Measurements from ENCODE around the gene FBXL14. TPM values are rescaled to one million over a fixed set of nuclear protein-coding genes. Genes with fewer than 3 reads are reported as not detected.
A peak's percentile ranks its signal among the peaks of the same experiment; 100 is the strongest.

Gene FBXL14
- total RNA-seq, 3 donors from 2014 or later, result 8.2 to 12.9 (median 8.5) TPM

GRCh38 chr12:1583421-1584078 lies 10.8 kb downstream of the FBXL14 start:
- intact Hi-C loops (cut with DNase I; ENCODE audit: low total_unique reads), result no loop called here
- peak in 1 of 2 donors; percentile 51 for DNase-seq (ENCODE audit: low spot score in 2 of 2)
- H3K27ac ChIP-seq, result no peak overlapping the region
- no peaks in the 10 kb centered on the region for H3K9me3 ChIP-seq
- peak overlapping the region in 1 of 3 donors; percentile 31 for H3K4me3 ChIP-seq
- TF ChIP-seq POLR2A (IDR thresholded peaks at IDR 0.05) (no peak), POLR2AphosphoS5 (IDR thresholded peaks at IDR 0.05) (peak in 2 of 3 donors; percentile 45 to 74)
- TF ChIP-seq, protein P1, sequence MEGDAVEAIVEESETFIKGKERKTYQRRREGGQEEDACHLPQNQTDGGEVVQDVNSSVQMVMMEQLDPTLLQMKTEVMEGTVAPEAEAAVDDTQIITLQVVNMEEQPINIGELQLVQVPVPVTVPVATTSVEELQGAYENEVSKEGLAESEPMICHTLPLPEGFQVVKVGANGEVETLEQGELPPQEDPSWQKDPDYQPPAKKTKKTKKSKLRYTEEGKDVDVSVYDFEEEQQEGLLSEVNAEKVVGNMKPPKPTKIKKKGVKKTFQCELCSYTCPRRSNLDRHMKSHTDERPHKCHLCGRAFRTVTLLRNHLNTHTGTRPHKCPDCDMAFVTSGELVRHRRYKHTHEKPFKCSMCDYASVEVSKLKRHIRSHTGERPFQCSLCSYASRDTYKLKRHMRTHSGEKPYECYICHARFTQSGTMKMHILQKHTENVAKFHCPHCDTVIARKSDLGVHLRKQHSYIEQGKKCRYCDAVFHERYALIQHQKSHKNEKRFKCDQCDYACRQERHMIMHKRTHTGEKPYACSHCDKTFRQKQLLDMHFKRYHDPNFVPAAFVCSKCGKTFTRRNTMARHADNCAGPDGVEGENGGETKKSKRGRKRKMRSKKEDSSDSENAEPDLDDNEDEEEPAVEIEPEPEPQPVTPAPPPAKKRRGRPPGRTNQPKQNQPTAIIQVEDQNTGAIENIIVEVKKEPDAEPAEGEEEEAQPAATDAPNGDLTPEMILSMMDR (IDR thresholded peaks at IDR 0.05), result peak; percentile 64 to 91 (median 88)
- no peaks in the 10 kb centered on the region for H3K4me1 ChIP-seq
- H3K36me3 ChIP-seq, result no peaks in the 10 kb centered on the region
- H3K27me3 ChIP-seq, result no peaks in the 10 kb centered on the region

- intact Hi-C loops (cut with DNase I; ENCODE audit: low total_unique reads), result no loop called here
- Histone ChIP-seq H3K27ac (no peak overlapping the region), H3K4me1 (no peaks in the 10 kb centered on the region), H3K9me3 (no peaks in the 10 kb centered on the region), H3K4me3 (no peak overlapping the region), H3K36me3 (no peaks in the 10 kb centered on the region), H3K27me3 (no peaks in the 10 kb centered on the region)
- no peak for DNase-seq (ENCODE audit: low spot score in 2 of 2)
- TF ChIP-seq POLR2A (IDR thresholded peaks at IDR 0.05) (no peak), POLR2AphosphoS5 (IDR thresholded peaks at IDR 0.05) (no peak)
- TF ChIP-seq, protein P1 (IDR thresholded peaks at IDR 0.05), result no peak
Measured at GRCh38 chr12:1582709-1583050, 11.7 kb downstream of the FBXL14 start.

DNA sequence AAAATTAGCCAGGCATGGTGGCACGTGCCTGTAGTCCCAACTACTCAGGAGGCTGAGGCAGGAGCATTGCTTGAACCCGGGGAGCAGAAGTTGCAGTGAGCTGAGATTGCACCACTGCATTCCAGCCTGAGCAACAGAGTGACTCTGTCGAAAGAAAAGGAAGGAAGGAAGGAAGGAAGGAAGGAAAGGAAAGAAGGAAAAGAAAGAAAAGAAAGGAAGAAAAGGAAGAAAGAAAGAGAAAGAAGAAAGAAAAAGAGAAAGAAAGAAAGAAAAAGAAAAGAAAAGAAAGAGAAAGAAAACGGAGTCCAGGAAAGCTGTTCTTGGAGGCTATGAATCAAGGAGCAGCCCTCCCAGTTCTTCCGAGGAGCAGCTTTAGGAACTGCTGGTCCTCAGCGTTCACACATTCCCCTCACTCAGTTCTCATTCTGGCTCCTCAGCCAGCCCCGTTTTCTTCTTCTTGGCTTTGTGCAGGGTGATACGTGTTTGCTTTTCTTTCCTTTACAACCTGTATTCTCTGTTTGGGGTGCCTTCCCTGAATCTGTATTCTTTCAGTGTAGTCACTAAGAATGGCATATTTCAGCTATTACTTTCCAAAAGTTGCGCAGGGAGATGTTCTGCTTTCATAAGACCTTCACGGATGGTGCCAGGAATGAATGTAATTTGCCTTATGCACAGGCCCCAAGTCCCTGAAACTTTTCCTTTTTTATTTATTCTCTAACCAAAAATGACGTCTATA lies 12.2 kb downstream of the FBXL14 start:
- DNase-seq (ENCODE audit: low spot score in 2 of 2), result no peak
- TF ChIP-seq, protein P1 (IDR thresholded peaks at IDR 0.05), result no peak
- TF ChIP-seq POLR2AphosphoS5 (IDR thresholded peaks at IDR 0.05) (no peak), POLR2A (IDR thresholded peaks at IDR 0.05) (no peak)
- Histone ChIP-seq H3K36me3 (no peaks in the 10 kb centered on the region), H3K4me1 (no peaks in the 10 kb centered on the region), H3K9me3 (no peaks in the 10 kb centered on the region), H3K4me3 (no peak overlapping the region), H3K27me3 (no peaks in the 10 kb centered on the region), H3K27ac (no peak overlapping the region)
- intact Hi-C loops (cut with DNase I; ENCODE audit: low total_unique reads), result no loop called here

- no peak for TF ChIP-seq POLR2A (IDR thresholded peaks at IDR 0.05)
- TF ChIP-seq, protein P1 (IDR thresholded peaks at IDR 0.05), result no peak
- no peak for TF ChIP-seq POLR2AphosphoS5 (IDR thresholded peaks at IDR 0.05)
- no peak for DNase-seq (ENCODE audit: low spot score in 2 of 2)
- H3K4me3 ChIP-seq, result no peak overlapping the region
- H3K27ac ChIP-seq, result no peak overlapping the region
- no peaks in the 10 kb centered on the region for H3K9me3 ChIP-seq
- no peaks in the 10 kb centered on the region for H3K36me3 ChIP-seq
- H3K27me3 ChIP-seq, result no peaks in the 10 kb centered on the region
- intact Hi-C loops (cut with DNase I; ENCODE audit: low total_unique reads), result no loop called here
- H3K4me1 ChIP-seq, result no peaks in the 10 kb centered on the region
Measured at GRCh38 chr12:1580526-1580925, 13.9 kb downstream of the FBXL14 start.

All from breast epithelium (tissue), 4 donors.